H9 (cell line): Measurements from ENCODE around the gene MAPRE3. TPM values are rescaled to one million over a fixed set of nuclear protein-coding genes. Genes with fewer than 3 reads are reported as not detected.

Experiments
- DNase-seq: peaks from one replicate; pipeline ENCODE4 v3.0.0-alpha.2; 2017
- H2AFZ ChIP-seq: one replicate; pipeline ENCODE4 v1.6.1; 2013; ENCODE audit warnings: mild to moderate bottlenecking, low read length, control low read depth, moderate library complexity
- H2AK5ac ChIP-seq: 2 replicates; pipeline ENCODE4 v1.6.1; 2013; ENCODE audit warnings: low read length, control low read depth, mixed read lengths; ENCODE audit not compliant: insufficient read length
- H2BK120ac ChIP-seq: one replicate; pipeline ENCODE4 v1.6.1; 2013; ENCODE audit warnings: low read depth, mild to moderate bottlenecking, low read length, control low read depth, inconsistent platforms; ENCODE audit not compliant: poor library complexity, severe bottlenecking
- H2BK12ac ChIP-seq: 2 replicates; pipeline ENCODE4 v1.6.1; 2013; ENCODE audit warnings: low read length, control low read depth, mixed read lengths, low read depth; ENCODE audit not compliant: insufficient read length
- H2BK15ac ChIP-seq: 2 replicates; pipeline ENCODE4 v1.6.1; 2013; ENCODE audit warnings: low read depth, low read length, control low read depth
- H2BK20ac ChIP-seq: one replicate; pipeline ENCODE4 v1.6.1; 2013; ENCODE audit warnings: low read depth, mild to moderate bottlenecking, low read length, control low read depth, inconsistent platforms; ENCODE audit not compliant: poor library complexity, severe bottlenecking
- H2BK5ac ChIP-seq: 2 replicates; pipeline ENCODE4 v1.6.1; 2013; ENCODE audit warnings: low read length, control low read depth, mixed read lengths; ENCODE audit not compliant: insufficient read length
- H3K14ac ChIP-seq: 2 replicates; pipeline ENCODE4 v1.6.1; 2013; ENCODE audit warnings: low read length, control low read depth; ENCODE audit not compliant: insufficient read depth
- H3K18ac ChIP-seq: 2 replicates; pipeline ENCODE4 v1.6.1; 2013; ENCODE audit warnings: low read depth, mild to moderate bottlenecking, mixed read lengths, low read length, control low read depth; ENCODE audit not compliant: insufficient read length
- H3K23ac ChIP-seq: 2 replicates; pipeline ENCODE4 v1.6.1; 2013; ENCODE audit warnings: low read length, control low read depth, mixed read lengths, low read depth; ENCODE audit not compliant: insufficient read length
- H3K23me2 ChIP-seq: 2 replicates; pipeline ENCODE4 v1.6.1; 2013; ENCODE audit warnings: low read depth, mild to moderate bottlenecking, mixed read lengths, low read length, control low read depth; ENCODE audit not compliant: insufficient read length, poor library complexity, severe bottlenecking
- H3K27ac ChIP-seq: 2 replicates; pipeline ENCODE4 v1.5.1; 2013; ENCODE audit warnings: low read length, control low read depth, mixed read lengths, low read depth; ENCODE audit not compliant: insufficient read length
- H3K27me3 ChIP-seq: 2 replicates; pipeline ENCODE4 v1.6.1; 2013; ENCODE audit warnings: low read length, control low read depth, inconsistent platforms; ENCODE audit not compliant: insufficient read depth
- H3K4ac ChIP-seq: 2 replicates; pipeline ENCODE4 v1.6.1; 2013; ENCODE audit warnings: low read depth, mild to moderate bottlenecking, control low read depth, inconsistent platforms, low read length, moderate library complexity
- H3K4me1 ChIP-seq: 2 replicates; pipeline ENCODE4 v1.6.1; 2013; ENCODE audit warnings: low read length, control low read depth, inconsistent platforms; ENCODE audit not compliant: insufficient read depth
- H3K4me2 ChIP-seq: 2 replicates; pipeline ENCODE4 v1.6.1; 2013; ENCODE audit warnings: low read length, control low read depth, mixed read lengths; ENCODE audit not compliant: insufficient read length, insufficient read depth
- H3K56ac ChIP-seq: 2 replicates; pipeline ENCODE4 v1.6.1; 2013; ENCODE audit warnings: low read depth, mild to moderate bottlenecking, mixed read lengths, low read length, control low read depth; ENCODE audit not compliant: insufficient read length
- H3K79me1 ChIP-seq: 2 replicates; pipeline ENCODE4 v1.6.1; 2013; ENCODE audit warnings: low read depth, mild to moderate bottlenecking, moderate library complexity, low read length, control low read depth, inconsistent platforms; ENCODE audit not compliant: insufficient read depth, poor library complexity, severe bottlenecking
- H3K79me2 ChIP-seq: 2 replicates; pipeline ENCODE4 v1.6.1; 2013; ENCODE audit warnings: low read length, control low read depth, inconsistent platforms; ENCODE audit not compliant: insufficient read depth
- H3K9ac ChIP-seq: 2 replicates; pipeline ENCODE4 v1.6.1; 2013; ENCODE audit warnings: low read length, control low read depth, mixed read lengths; ENCODE audit not compliant: insufficient read length; ENCODE audit errors: extremely low read depth
- H3K9me3 ChIP-seq: one replicate; pipeline ENCODE4 v1.6.1; 2013; ENCODE audit warnings: low read depth, low read length, inconsistent platforms; ENCODE audit not compliant: control insufficient read depth
- H3T11ph ChIP-seq: one replicate; pipeline ENCODE4 v1.6.1; 2013; ENCODE audit warnings: mild to moderate bottlenecking, low read length, control low read depth, inconsistent platforms
- H4K20me1 ChIP-seq: one replicate; pipeline ENCODE4 v1.6.1; 2013; ENCODE audit not compliant: control insufficient read depth, insufficient read length, insufficient read depth
- H4K5ac ChIP-seq: 2 replicates; pipeline ENCODE4 v1.6.1; 2013; ENCODE audit warnings: low read depth, mild to moderate bottlenecking, mixed read lengths, low read length, control low read depth; ENCODE audit not compliant: insufficient read length
- H4K8ac ChIP-seq: replicated peaks from 2 replicates; pipeline ENCODE4 v1.6.1; 2013; ENCODE audit warnings: low read length, control low read depth, mixed read lengths, low read depth; ENCODE audit not compliant: insufficient read length
- H4K91ac ChIP-seq: 2 replicates; pipeline ENCODE4 v1.6.1; 2013; ENCODE audit warnings: low read depth, mild to moderate bottlenecking, moderate library complexity, mixed read lengths, low read length, control low read depth; ENCODE audit not compliant: insufficient read length
- H3K27ac Mint-ChIP-seq, 3 experiments: 2 replicates in 2 of 3; 3 replicates in 1 of 3; pipeline ENCODE4 v1.8.0; 2020 to 2021; ENCODE audit warnings: mixed read lengths in 3 of 3, mild to moderate bottlenecking in 1 of 3, moderate library complexity in 1 of 3
- H3K27me3 Mint-ChIP-seq: 2 replicates; pipeline ENCODE4 v1.8.0; 2021; ENCODE audit warnings: low read depth, mild to moderate bottlenecking, moderate library complexity, mixed read lengths
- H3K36me3 Mint-ChIP-seq, 3 experiments: 2 replicates in 2 of 3; 3 replicates in 1 of 3; pipeline ENCODE4 v1.8.0; 2020 to 2021; ENCODE audit warnings: low read depth in 3 of 3, mixed read lengths in 3 of 3; ENCODE audit not compliant: insufficient read depth in 1 of 3
- H3K4me1 Mint-ChIP-seq, 2 experiments: 2 replicates each; pipeline ENCODE4 v1.8.0; 2020; ENCODE audit warnings: mixed read lengths in 2 of 2
- H3K4me3 Mint-ChIP-seq, 2 experiments: 2 replicates in 1 of 2; 3 replicates in 1 of 2; pipeline ENCODE4 v1.8.0; 2020 to 2021; ENCODE audit warnings: mild to moderate bottlenecking in 2 of 2, mixed read lengths in 2 of 2, moderate library complexity in 1 of 2
- H3K9me3 Mint-ChIP-seq, 2 experiments: 2 replicates in 1 of 2; 3 replicates in 1 of 2; pipeline ENCODE4 v1.8.0; 2020; ENCODE audit warnings: mild to moderate bottlenecking in 2 of 2, mixed read lengths in 2 of 2, moderate library complexity in 1 of 2
- WGBS: extraction: QIAGEN DNeasy Blood & Tissue Kit; methylation state at CpG from one replicate; pipeline ENCODE4 v1.1.7; 2013; ENCODE audit warnings: missing lambda C conversion rate, low lambda C conversion rate, mixed read lengths; ENCODE audit not compliant: insufficient read length; ENCODE audit errors: extremely low coverage; 5-methylcytosine and 5-hydroxymethylcytosine counted together
- total RNA-seq: library from RNA; stranded (reverse); gene quantifications from 2 replicates; pipeline ENCODE4 v1.2.1, GENCODE V29; 2021
- TF ChIP-seq, protein P1 (sequence below): fragments of 200-600 bp; sonication (generic); conservative IDR thresholded peaks from 3 replicates; pipeline ENCODE4 v1.8.0; 2021; ENCODE audit warnings: antibody characterized with exemption, mild to moderate bottlenecking

MAPRE3 gene
- total RNA-seq, 1 experiment from 2014 or later: 2.0 TPM

DNA sequence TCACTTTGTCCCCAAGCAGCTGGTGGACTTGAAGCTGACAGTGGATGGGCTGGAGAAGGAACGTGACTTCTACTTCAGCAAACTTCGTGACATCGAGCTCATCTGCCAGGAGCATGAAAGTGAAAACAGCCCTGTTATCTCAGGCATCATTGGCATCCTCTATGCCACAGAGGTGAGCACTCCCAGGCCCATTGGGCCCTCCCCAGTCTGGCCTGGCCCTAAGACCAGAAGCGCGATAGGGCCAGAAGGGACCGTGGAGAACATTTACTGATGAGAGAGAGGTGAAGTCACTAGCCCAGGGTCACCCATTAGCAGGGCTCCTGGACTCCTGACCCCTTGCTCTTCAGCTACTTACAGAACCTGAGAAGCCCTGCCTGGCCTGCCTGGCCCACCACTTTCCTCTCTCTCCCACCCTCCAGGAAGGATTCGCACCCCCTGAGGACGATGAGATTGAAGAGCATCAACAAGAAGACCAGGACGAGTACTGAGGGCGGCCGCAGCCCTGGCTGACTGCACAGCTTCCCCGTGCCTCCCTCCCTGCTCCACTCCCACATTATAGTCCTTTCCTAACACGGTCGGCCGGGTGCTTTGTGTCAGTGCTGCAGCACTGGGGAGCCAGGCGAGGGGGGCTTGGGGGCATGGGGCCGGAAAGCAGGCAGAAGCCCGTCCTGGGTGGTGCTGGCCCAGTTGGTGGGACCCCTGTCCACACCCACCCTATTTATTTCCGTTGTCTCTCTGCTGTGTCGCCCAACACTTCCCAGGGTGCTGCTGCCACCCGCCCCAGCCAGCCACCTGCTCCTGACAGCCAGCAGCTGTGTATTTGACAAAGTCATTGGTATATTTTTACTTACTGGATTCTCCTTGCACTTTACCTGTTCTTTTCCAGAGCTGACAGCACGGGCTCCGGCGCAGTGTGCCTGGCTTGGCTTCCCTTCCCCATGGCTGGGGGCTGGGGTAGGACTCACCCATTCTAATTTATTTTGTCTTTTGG, 55.7 kb downstream of the MAPRE3 start:
- Mint-ChIP-seq H3K4me1 (peaks cover 5 to 9% of the 10 kb centered on the region in 2 experiments), H3K9me3 (no peaks in the 10 kb centered on the region; a peak in 1 of 5 replicates), H3K36me3 (peaks cover 4 to 19% (median 9%) of the 10 kb centered on the region in 3 experiments), H3K27ac (peak overlapping the region; percentile 49 to 61 (median 59); a peak in 3 of 7 replicates), H3K27me3 (no peaks in the 10 kb centered on the region; the same call in 1 of the 2 replicates), H3K4me3 (peak overlapping the region in 1 of 2 experiments; percentile 2; a peak in 1 of 5 replicates)
- TF ChIP-seq, protein P1, sequence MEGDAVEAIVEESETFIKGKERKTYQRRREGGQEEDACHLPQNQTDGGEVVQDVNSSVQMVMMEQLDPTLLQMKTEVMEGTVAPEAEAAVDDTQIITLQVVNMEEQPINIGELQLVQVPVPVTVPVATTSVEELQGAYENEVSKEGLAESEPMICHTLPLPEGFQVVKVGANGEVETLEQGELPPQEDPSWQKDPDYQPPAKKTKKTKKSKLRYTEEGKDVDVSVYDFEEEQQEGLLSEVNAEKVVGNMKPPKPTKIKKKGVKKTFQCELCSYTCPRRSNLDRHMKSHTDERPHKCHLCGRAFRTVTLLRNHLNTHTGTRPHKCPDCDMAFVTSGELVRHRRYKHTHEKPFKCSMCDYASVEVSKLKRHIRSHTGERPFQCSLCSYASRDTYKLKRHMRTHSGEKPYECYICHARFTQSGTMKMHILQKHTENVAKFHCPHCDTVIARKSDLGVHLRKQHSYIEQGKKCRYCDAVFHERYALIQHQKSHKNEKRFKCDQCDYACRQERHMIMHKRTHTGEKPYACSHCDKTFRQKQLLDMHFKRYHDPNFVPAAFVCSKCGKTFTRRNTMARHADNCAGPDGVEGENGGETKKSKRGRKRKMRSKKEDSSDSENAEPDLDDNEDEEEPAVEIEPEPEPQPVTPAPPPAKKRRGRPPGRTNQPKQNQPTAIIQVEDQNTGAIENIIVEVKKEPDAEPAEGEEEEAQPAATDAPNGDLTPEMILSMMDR: no peak
- Histone ChIP-seq H3K27me3 (no peaks in the 10 kb centered on the region), H3K14ac (no peak overlapping the region), H4K8ac (no peak overlapping the region), H4K20me1 (no peaks in the 10 kb centered on the region), H3K56ac (no peak overlapping the region), H3K9ac (no peak overlapping the region), H2AK5ac (no peak overlapping the region), H3K18ac (no peak overlapping the region), H2BK5ac (no peak overlapping the region), H3K4ac (no peak overlapping the region), H3K4me1 (no peaks in the 10 kb centered on the region), H2BK120ac (no peak overlapping the region), H3K79me2 (no peaks in the 10 kb centered on the region), H2BK12ac (no peak overlapping the region), H3K4me2 (no peak overlapping the region), H3K23ac (no peak overlapping the region), H2AFZ (no peak overlapping the region), H4K91ac (no peak overlapping the region), H3K79me1 (no peaks in the 10 kb centered on the region), H3K27ac (no peak overlapping the region), H3T11ph (no peak overlapping the region), H2BK20ac (no peak overlapping the region), H4K5ac (no peak overlapping the region), H3K23me2 (no peaks in the 10 kb centered on the region), H2BK15ac (no peak overlapping the region), H3K9me3 (no peaks in the 10 kb centered on the region)
- no peak for DNase-seq
- no CpG with 5 or more reads among the region's 24 CpGs for WGBS
